Adrenal gland (tissue), 12 donors: Measurements from ENCODE around the gene EIF3F. TPM values are rescaled to one million over a fixed set of nuclear protein-coding genes. Genes with fewer than 3 reads are reported as not detected.

Experiments used
- DNase-seq, 7 donors: peaks; one replicate each; pipeline ENCODE4 v3.0.0-alpha.2; 2019 to 2020
- H3K27ac ChIP-seq, 5 donors: fragments of 200-600 bp; sonication (generic) in 4 of 5; 1 replicate in 3 of 5; 2 replicates in 2 of 5; pipeline versions ENCODE4 v1.5.1 to v1.8.0; 2016 to 2020; ENCODE audit warnings: mild to moderate bottlenecking in 1 of 5
- H3K27me3 ChIP-seq: fragments of 200-600 bp; 2 replicates; pipeline ENCODE4 v1.8.0; 2021
- H3K36me3 ChIP-seq, 2 donors: fragments of 200-600 bp; replicated peaks in 1 of 2; 1 replicate in 1 of 2; 2 replicates in 1 of 2; pipeline versions ENCODE4 v1.5.1 to v1.8.0; 2018 to 2022
- H3K4me1 ChIP-seq, 2 donors: fragments of 200-600 bp; replicated peaks in 1 of 2; 1 replicate in 1 of 2; 2 replicates in 1 of 2; pipeline versions ENCODE4 v1.5.1 to v1.8.0; 2018 to 2021
- H3K4me3 ChIP-seq, 4 donors: fragments of 200-600 bp; sonication (generic) in 3 of 4; one replicate each; pipeline ENCODE4 v1.5.1; 2016 to 2018
- H3K9me3 ChIP-seq, 3 donors: fragments of 200-600 bp; sonication (generic) in 1 of 3; replicated peaks in 1 of 3; 1 replicate in 2 of 3; 2 replicates in 1 of 3; pipeline versions ENCODE4 v1.5.1 to v1.8.0; 2016 to 2021
- CTCF ChIP-seq, 6 experiments: fragments of 450-650 bp in 4 of 6; fragments of 200-600 bp in 2 of 6; sonication (generic) in 1 of 6; IDR thresholded peaks; 1 replicate in 5 of 6; 2 replicates in 1 of 6; pipeline versions ENCODE4 v1.5.1 to v1.8.0; 2016 to 2021; ENCODE audit warnings: antibody characterized with exemption in 6 of 6, mild to moderate bottlenecking in 2 of 6, moderate library complexity in 1 of 6
- POLR2A ChIP-seq, 2 donors: fragments of 450-650 bp; IDR thresholded peaks; one replicate each; pipeline ENCODE4 v1.6.1; 2017; ENCODE audit warnings: antibody characterized with exemption in 2 of 2, mild to moderate bottlenecking in 2 of 2, moderate library complexity in 1 of 2
- WGBS, 4 donors: extraction: QIAGEN DNeasy Blood & Tissue Kit in 2 of 4; methylation state at CpG; one replicate each; pipeline versions ENCODE4 v1.1.5 to v1.1.7; 2013 to 2017; 5-methylcytosine and 5-hydroxymethylcytosine counted together
- intact Hi-C, 2 donors: fragments of 100-400 bp; cut with DNase I; formaldehyde crosslinking; loops; one replicate each; pipeline versions ENCODE4 v1.14.1 to v1.15.0; 2022 to 2023
- polyA plus RNA-seq, 3 donors: library from polyadenylated mRNA; stranded (reverse); fragments of 200-250 nt in 2 of 3; fragments of 350-450 nt in 1 of 3; fragmentation: Illumina TruSeq in 1 of 3; extraction: RNeasy Lipid Tissue Mini Kit (QIAGEN cat#74804) in 1 of 3; gene quantifications; one replicate each; pipeline ENCODE4 v1.2.3, GENCODE V29; 2013 to 2014
- total RNA-seq, 9 donors: library from RNA; depleted of rRNA in 4 of 9; stranded (reverse); fragments of >200 nt in 4 of 9; fragments of 120-200 nt in 1 of 9; fragmentation: NEBNext Ultra II Directional in 1 of 9; extraction: Animal tissue kit (Norgen Biotek cat#: 25700) in 1 of 9; gene quantifications; one replicate each; pipeline versions ENCODE4 v1.1.0 to v1.2.4, GENCODE V29; 2013 to 2023
- donor health status: healthy with polysubstance abuse.
- donor health status: Bipolar disorder and iron deficiency.
- donor health status: DM: yes; HTN: yes; CAD: no.
- donor health status: DM: no; HTN: no; CAD: no.
- donor health status: DM: no; HTN: no; CAD: no.
- donor health status: DM: yes; HTN: yes; CAD: no.

Gene EIF3F
- total and polyA plus RNA-seq, 12 donors: 105 to 366 (median 173) TPM

GRCh38 chr11:8005556-8005955, 18.4 kb downstream of the EIF3F start:
- TF ChIP-seq POLR2A (IDR thresholded peaks at IDR 0.05) (no peak), CTCF (IDR thresholded peaks at IDR 0.05) (no peak)
- no peak overlapping the region for H3K4me3 ChIP-seq
- H3K27me3 ChIP-seq: no peaks in the 10 kb centered on the region
- no peaks in the 10 kb centered on the region for H3K4me1 ChIP-seq
- no peak overlapping the region for H3K27ac ChIP-seq
- peak in 1 of 7 donors; percentile 37 for DNase-seq
- no peaks in the 10 kb centered on the region for H3K36me3 ChIP-seq
- H3K9me3 ChIP-seq: no peaks in the 10 kb centered on the region
- intact Hi-C loops: loop anchor here in 1 of 2 donors (5.0 kb wide), 1 partner anchor 87 kb away; no protein-coding TSS in a partner anchor

GRCh38 chr11:8006349-8006977, 19.3 kb downstream of the EIF3F start:
- no peaks in the 10 kb centered on the region for H3K4me1 ChIP-seq
- H3K36me3 ChIP-seq: no peaks in the 10 kb centered on the region
- DNase-seq: peak; percentile 69 to 89 (median 73)
- H3K27ac ChIP-seq: no peak overlapping the region
- H3K4me3 ChIP-seq: no peak overlapping the region
- no peaks in the 10 kb centered on the region for H3K9me3 ChIP-seq
- intact Hi-C loops: loop anchor here in 1 of 2 donors (5.0 kb wide), 1 partner anchor 86 kb away; no protein-coding TSS in a partner anchor
- TF ChIP-seq POLR2A (IDR thresholded peaks at IDR 0.05) (peak in 1 of 2 donors; percentile 39), CTCF (IDR thresholded peaks at IDR 0.05) (peak; percentile 61 to 94 (median 90))
- no peaks in the 10 kb centered on the region for H3K27me3 ChIP-seq

GRCh38 chr11:8008212-8008611, 21.1 kb downstream of the EIF3F start:
- TF ChIP-seq POLR2A (IDR thresholded peaks at IDR 0.05) (no peak), CTCF (IDR thresholded peaks at IDR 0.05) (no peak)
- no peak overlapping the region for H3K27ac ChIP-seq
- H3K36me3 ChIP-seq: no peaks in the 10 kb centered on the region
- no peaks in the 10 kb centered on the region for H3K27me3 ChIP-seq
- DNase-seq: peak in 1 of 7 donors; percentile 4
- intact Hi-C loops: loop anchor here in 1 of 2 donors (5.0 kb wide), 1 partner anchor 84 kb away; no protein-coding TSS in a partner anchor
- H3K4me1 ChIP-seq: no peaks in the 10 kb centered on the region
- no peak overlapping the region for H3K4me3 ChIP-seq
- whole genome bisulfite sequencing, 4 donors: 49 to 63% (median 56%) methylated on average over 4 of the region's 4 CpGs
- no peaks in the 10 kb centered on the region for H3K9me3 ChIP-seq

GRCh38 chr11:8009856-8010255, 22.7 kb downstream of the EIF3F start:
- Histone ChIP-seq H3K9me3 (no peaks in the 10 kb centered on the region), H3K27me3 (no peaks in the 10 kb centered on the region), H3K27ac (no peak overlapping the region), H3K4me3 (no peak overlapping the region), H3K4me1 (no peaks in the 10 kb centered on the region), H3K36me3 (no peaks in the 10 kb centered on the region)
- intact Hi-C loops: loop anchor here (5.0 kb wide), 1 partner anchor 82 kb away; no protein-coding TSS in a partner anchor
- WGBS, 4 donors: 77 to 96% (median 95%) methylated on average over 3 of the region's 3 CpGs
- peak in 2 of 7 donors; percentile 1 to 34 for DNase-seq
- TF ChIP-seq POLR2A (IDR thresholded peaks at IDR 0.05): no peak
- no peak for TF ChIP-seq CTCF (IDR thresholded peaks at IDR 0.05)
